ENCODE measurements around the gene RBM47.

RBM47 gene

DNA sequence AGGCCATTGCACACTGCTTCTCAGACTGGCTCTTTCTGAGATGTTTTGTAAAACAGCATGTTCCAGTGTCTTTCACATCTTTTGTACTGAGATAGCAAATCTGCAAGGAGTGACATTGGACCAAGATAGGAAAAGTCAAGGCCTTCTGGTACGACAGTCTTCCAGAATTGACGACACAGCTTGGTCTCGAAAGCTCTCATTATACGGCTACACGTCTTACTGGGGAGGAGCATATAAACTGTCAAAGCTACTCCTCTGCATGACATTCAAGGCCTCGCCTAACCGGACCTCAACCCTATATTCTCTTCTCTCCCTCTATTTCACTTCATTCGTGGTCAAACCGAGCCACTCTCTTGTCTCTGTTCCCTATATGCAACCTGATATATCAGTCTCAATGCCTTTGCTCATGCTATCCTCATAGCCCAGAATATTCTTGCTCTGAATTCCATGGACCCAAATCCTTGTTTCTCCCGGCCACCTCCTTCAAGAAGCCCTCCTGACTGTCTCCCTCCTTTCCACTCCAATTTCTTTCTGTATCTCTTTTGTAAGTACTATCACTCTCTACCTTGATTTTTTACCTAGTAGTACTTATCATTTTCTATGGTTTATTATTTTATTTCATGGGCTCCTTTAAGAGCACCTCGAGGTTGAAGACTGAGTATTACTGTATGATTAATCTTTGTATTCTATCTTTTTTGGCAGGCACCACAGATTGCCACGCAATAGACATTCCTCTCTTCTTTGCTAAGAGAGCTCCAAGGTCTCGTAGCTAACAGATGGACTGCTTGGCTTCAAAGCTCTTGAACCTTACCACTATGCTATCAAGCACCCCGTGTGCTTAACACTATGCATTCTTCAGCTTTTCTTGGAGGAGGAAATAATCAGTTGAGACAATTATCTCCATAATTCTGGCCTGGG is 35.1 kb downstream of the RBM47 start:
- no peak for DNase-seq (ENCODE audit: low read depth)
- in situ Hi-C loops (cut with HindIII; ENCODE audit: low sequenced_read_pairs), result no loop called here
- TF ChIP-seq, protein P1, sequence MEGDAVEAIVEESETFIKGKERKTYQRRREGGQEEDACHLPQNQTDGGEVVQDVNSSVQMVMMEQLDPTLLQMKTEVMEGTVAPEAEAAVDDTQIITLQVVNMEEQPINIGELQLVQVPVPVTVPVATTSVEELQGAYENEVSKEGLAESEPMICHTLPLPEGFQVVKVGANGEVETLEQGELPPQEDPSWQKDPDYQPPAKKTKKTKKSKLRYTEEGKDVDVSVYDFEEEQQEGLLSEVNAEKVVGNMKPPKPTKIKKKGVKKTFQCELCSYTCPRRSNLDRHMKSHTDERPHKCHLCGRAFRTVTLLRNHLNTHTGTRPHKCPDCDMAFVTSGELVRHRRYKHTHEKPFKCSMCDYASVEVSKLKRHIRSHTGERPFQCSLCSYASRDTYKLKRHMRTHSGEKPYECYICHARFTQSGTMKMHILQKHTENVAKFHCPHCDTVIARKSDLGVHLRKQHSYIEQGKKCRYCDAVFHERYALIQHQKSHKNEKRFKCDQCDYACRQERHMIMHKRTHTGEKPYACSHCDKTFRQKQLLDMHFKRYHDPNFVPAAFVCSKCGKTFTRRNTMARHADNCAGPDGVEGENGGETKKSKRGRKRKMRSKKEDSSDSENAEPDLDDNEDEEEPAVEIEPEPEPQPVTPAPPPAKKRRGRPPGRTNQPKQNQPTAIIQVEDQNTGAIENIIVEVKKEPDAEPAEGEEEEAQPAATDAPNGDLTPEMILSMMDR (IDR thresholded peaks at IDR 0.05; ENCODE audit: low read depth, low read length, missing control alignments), result no peak
- no peak overlapping the region for H3K4me3 ChIP-seq (ENCODE audit: low read depth, low read length)

DNA sequence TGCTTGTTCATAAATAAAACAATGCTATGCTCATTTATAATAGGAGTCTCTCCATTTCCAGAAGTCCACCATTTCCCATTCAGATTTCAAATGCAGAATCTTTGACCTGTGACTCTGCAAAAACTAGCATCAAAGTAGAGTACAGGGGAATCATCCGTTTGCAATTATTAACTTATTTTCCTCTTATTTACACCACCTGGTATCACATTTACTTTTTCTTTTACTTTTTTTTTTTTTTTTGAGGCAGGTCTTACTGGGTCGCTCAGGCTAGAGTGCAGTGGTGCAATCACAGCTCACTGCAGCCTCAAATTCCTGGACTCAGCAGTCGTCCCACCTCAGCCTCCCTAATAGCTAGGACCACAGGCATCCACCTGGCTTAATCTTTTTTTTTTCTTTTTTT is 37.6 kb downstream of the RBM47 start:
- in situ Hi-C loops (cut with HindIII; ENCODE audit: low sequenced_read_pairs), result no loop called here
- no peak overlapping the region for H3K4me3 ChIP-seq (ENCODE audit: low read depth, low read length)
- TF ChIP-seq, protein P1 (IDR thresholded peaks at IDR 0.05; ENCODE audit: low read depth, low read length, missing control alignments), result no peak
- DNase-seq (ENCODE audit: low read depth), result no peak

DNA sequence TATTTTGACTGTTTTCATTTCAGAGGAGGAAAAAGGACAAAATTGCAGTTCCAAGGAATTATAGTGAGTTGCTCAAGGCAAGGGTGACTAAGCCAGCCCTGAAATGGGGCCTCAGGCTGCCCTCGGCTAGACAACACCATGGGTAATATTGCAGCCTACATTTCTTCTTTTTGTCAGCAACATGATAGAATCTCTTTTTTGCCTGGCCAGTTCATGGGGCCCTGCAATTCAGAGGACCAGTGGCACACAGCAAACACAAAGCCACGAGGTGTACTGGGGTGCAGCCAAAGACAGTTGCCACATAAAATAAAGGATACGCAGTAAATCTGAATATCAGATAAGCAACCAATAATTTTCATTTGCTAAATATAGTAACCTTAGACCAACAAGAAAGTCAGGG is 41.8 kb downstream of the RBM47 start:
- DNase-seq (ENCODE audit: low read depth), result no peak
- in situ Hi-C loops (cut with HindIII; ENCODE audit: low sequenced_read_pairs), result no loop called here
- no peak overlapping the region for H3K4me3 ChIP-seq (ENCODE audit: low read depth, low read length)
- TF ChIP-seq, protein P1 (IDR thresholded peaks at IDR 0.05; ENCODE audit: low read depth, low read length, missing control alignments), result no peak

GRCh38 chr4:40587351-40587750 is 42.3 kb downstream of the RBM47 start:
- DNase-seq (ENCODE audit: low read depth), result no peak
- in situ Hi-C loops (cut with HindIII; ENCODE audit: low sequenced_read_pairs), result no loop called here
- no peak overlapping the region for H3K4me3 ChIP-seq (ENCODE audit: low read depth, low read length)
- TF ChIP-seq, protein P1 (IDR thresholded peaks at IDR 0.05; ENCODE audit: low read depth, low read length, missing control alignments), result no peak

DNA sequence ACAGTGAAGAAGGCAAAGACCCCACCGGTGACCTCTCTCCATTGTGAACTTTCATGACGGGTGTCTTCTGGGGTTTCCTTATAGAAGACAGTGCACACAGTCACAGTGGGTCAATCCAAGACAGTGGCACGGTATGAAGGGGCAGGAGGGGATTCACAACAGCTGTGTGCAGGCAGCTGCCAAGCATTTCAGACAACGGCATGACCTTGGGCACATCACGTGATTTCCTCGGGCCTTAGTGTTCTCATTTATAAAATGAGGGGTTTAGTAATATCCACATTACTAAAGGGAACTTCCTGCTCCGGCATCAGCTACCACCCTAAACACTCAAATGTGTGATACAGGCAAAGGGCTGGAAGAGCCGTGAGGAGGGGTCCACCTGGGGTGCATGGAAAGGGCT is 42.9 kb downstream of the RBM47 start:
- in situ Hi-C loops (cut with HindIII; ENCODE audit: low sequenced_read_pairs), result no loop called here
- TF ChIP-seq, protein P1 (IDR thresholded peaks at IDR 0.05; ENCODE audit: low read depth, low read length, missing control alignments), result no peak
- DNase-seq (ENCODE audit: low read depth), result no peak
- no peak overlapping the region for H3K4me3 ChIP-seq (ENCODE audit: low read depth, low read length)

DNA sequence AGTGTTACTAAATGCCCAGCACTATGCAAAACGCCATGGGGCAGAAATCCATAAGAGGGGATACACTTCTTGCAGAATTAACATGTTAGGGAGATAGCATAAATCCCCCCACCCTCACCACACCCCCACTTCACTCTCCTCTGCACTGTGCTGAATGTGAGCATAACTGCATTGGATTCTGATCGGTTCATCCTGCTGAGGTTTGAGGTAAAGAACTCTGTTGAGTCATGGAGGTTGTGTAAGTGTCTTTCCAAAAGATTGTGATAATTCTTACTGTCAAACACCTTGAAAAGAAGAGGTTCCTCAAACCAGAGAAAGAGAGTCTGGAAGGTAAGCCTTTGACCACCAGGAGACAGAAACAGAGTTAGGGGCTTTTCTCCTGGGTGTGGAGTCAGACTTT is 43.6 kb downstream of the RBM47 start:
- TF ChIP-seq, protein P1 (IDR thresholded peaks at IDR 0.05; ENCODE audit: low read depth, low read length, missing control alignments), result no peak
- DNase-seq (ENCODE audit: low read depth), result no peak
- in situ Hi-C loops (cut with HindIII; ENCODE audit: low sequenced_read_pairs), result no loop called here
- H3K4me3 ChIP-seq (ENCODE audit: low read depth, low read length), result no peak overlapping the region

Data from astrocyte of the cerebellum (primary cell).